Stimulated activated naive CD8-positive, alpha-beta T cell treated with anti-CD3 and anti-CD28 coated beads, Interleukin-15, amount 100 ng/mL, for 72 hours (primary cell): ENCODE results near the gene OPN3.
A peak's percentile ranks its signal among the peaks of the same experiment; 100 is the strongest.

Experiments
- ATAC-seq: fragments of 150-1000 bp; cut with Tn5 transposase; 2 replicates; pipeline ENCODE4 v1.10.0; 2021; ENCODE audit warnings: mild to moderate bottlenecking, moderate library complexity
- DNase-seq, 2 donors: peaks; one replicate each; pipeline ENCODE4 v3.0.0; 2021 to 2022
- H3K27ac Mint-ChIP-seq, 2 donors: one replicate each; pipeline ENCODE4 v1.8.0; 2022; ENCODE audit warnings: mild to moderate bottlenecking in 2 of 2, mixed read lengths in 2 of 2, moderate library complexity in 2 of 2
- H3K27me3 Mint-ChIP-seq: one replicate; pipeline ENCODE4 v1.8.0; 2022; ENCODE audit warnings: mixed read lengths
- H3K4me1 Mint-ChIP-seq: one replicate; pipeline ENCODE4 v1.8.0; 2022; ENCODE audit warnings: mild to moderate bottlenecking, mixed read lengths
- H3K4me3 Mint-ChIP-seq, 2 donors: one replicate each; pipeline ENCODE4 v1.8.0; 2022; ENCODE audit warnings: mild to moderate bottlenecking in 2 of 2, mixed read lengths in 2 of 2, moderate library complexity in 1 of 2
- H3K9me3 Mint-ChIP-seq, 2 donors: one replicate each; pipeline ENCODE4 v1.8.0; 2022; ENCODE audit warnings: mixed read lengths in 2 of 2

OPN3 gene

GRCh38 chr1:241658081-241658793 lies 18.1 kb upstream of the OPN3 start:
- no peaks in the 10 kb centered on the region for H3K27me3 Mint-ChIP-seq
- H3K9me3 Mint-ChIP-seq = no peaks in the 10 kb centered on the region
- ATAC-seq (no peak), DNase-seq (no peak)
- H3K4me3 Mint-ChIP-seq = no peak overlapping the region
- H3K4me1 Mint-ChIP-seq = no peaks in the 10 kb centered on the region
- no peak overlapping the region for H3K27ac Mint-ChIP-seq

- Mint-ChIP-seq H3K27ac (no peak overlapping the region), H3K4me3 (no peak overlapping the region), H3K27me3 (no peaks in the 10 kb centered on the region), H3K9me3 (peaks cover 0 to 4% of the 10 kb centered on the region in 2 donors), H3K4me1 (no peaks in the 10 kb centered on the region)
- ATAC-seq (no peak), DNase-seq (no peak)
Observed at GRCh38 chr1:241654641-241655040, 14.5 kb upstream of the OPN3 start.

GRCh38 chr1:241654019-241654418 lies 13.8 kb upstream of the OPN3 start:
- ATAC-seq = no peak

GRCh38 chr1:241652012-241652411 lies 11.8 kb upstream of the OPN3 start, which contains the start of gene WDR64:
TSS of gene WDR64 (plus strand) at chr1:241652281. CDS start at chr1:241652485, 204 bp downstream.
- ATAC-seq = no peak
- Mint-ChIP-seq H3K4me1 (no peaks in the 10 kb centered on the region), H3K4me3 (no peak within 1 kb of the TSS), H3K27ac (no peak within 1 kb of the TSS), H3K27me3 (no peaks in the 10 kb centered on the region), H3K9me3 (peaks cover 0 to 4% of the 10 kb centered on the region in 2 donors)
- no peak for DNase-seq

More at GRCh38 chr1:241654019-241654418, 13.8 kb upstream of the OPN3 start:
- H3K9me3 Mint-ChIP-seq = peaks cover 0 to 4% of the 10 kb centered on the region in 2 donors
- no peaks in the 10 kb centered on the region for H3K4me1 Mint-ChIP-seq
- DNase-seq = no peak
- no peak overlapping the region for H3K4me3 Mint-ChIP-seq
- H3K27me3 Mint-ChIP-seq = no peaks in the 10 kb centered on the region
- no peak overlapping the region for H3K27ac Mint-ChIP-seq

- no peak overlapping the region for H3K4me3 Mint-ChIP-seq
- peaks cover 10% of the 10 kb centered on the region for H3K4me1 Mint-ChIP-seq
- no peak overlapping the region for H3K27ac Mint-ChIP-seq
- DNase-seq = no peak
- H3K27me3 Mint-ChIP-seq = no peaks in the 10 kb centered on the region
- H3K9me3 Mint-ChIP-seq = peaks cover 4% of the 10 kb centered on the region in 2 donors
- no peak for ATAC-seq
Observed at GRCh38 chr1:241648159-241648558, 8.0 kb upstream of the OPN3 start.

GRCh38 chr1:241647658-241648057 lies 7.5 kb upstream of the OPN3 start:
- H3K27me3 Mint-ChIP-seq = no peaks in the 10 kb centered on the region
- ATAC-seq (peak; percentile 55), DNase-seq (no peak)
- H3K9me3 Mint-ChIP-seq = peaks cover 0 to 8% of the 10 kb centered on the region in 2 donors
- H3K27ac Mint-ChIP-seq = no peak overlapping the region
- H3K4me3 Mint-ChIP-seq = no peak overlapping the region
- peaks cover 11% of the 10 kb centered on the region for H3K4me1 Mint-ChIP-seq

- Mint-ChIP-seq H3K9me3 (peaks cover 11 to 19% of the 10 kb centered on the region in 2 donors), H3K4me3 (no peak overlapping the region), H3K27me3 (no peaks in the 10 kb centered on the region), H3K4me1 (peaks cover 11% of the 10 kb centered on the region), H3K27ac (no peak overlapping the region)
- ATAC-seq (no peak), DNase-seq (no peak)
Observed at GRCh38 chr1:241646201-241646600, 6.0 kb upstream of the OPN3 start.

- H3K4me3 Mint-ChIP-seq = no peak overlapping the region
- H3K4me1 Mint-ChIP-seq = peaks cover 18% of the 10 kb centered on the region
- ATAC-seq (no peak), DNase-seq (no peak)
- peaks cover 11 to 19% of the 10 kb centered on the region in 2 donors for H3K9me3 Mint-ChIP-seq
- no peak overlapping the region for H3K27ac Mint-ChIP-seq
- no peaks in the 10 kb centered on the region for H3K27me3 Mint-ChIP-seq
Observed at GRCh38 chr1:241645199-241645598, 5.0 kb upstream of the OPN3 start.

- Mint-ChIP-seq H3K4me3 (no peak overlapping the region), H3K27me3 (no peaks in the 10 kb centered on the region), H3K9me3 (peaks cover 11 to 19% of the 10 kb centered on the region in 2 donors), H3K4me1 (peaks cover 18% of the 10 kb centered on the region), H3K27ac (no peak overlapping the region)
- ATAC-seq = no peak
- no peak for DNase-seq
Observed at GRCh38 chr1:241644259-241644658, 4.1 kb upstream of the OPN3 start.

- ATAC-seq = no peak
- H3K4me1 Mint-ChIP-seq = peaks cover 33% of the 10 kb centered on the region
- no peak overlapping the region for H3K4me3 Mint-ChIP-seq
- no peaks in the 10 kb centered on the region for H3K27me3 Mint-ChIP-seq
- H3K9me3 Mint-ChIP-seq = peaks cover 11 to 19% of the 10 kb centered on the region in 2 donors
- no peak for DNase-seq
- H3K27ac Mint-ChIP-seq = no peak overlapping the region
Observed at GRCh38 chr1:241642593-241642944, 2.4 kb upstream of the OPN3 start.

GRCh38 chr1:241641773-241642592 lies 1.8 kb upstream of the OPN3 start:
- H3K9me3 Mint-ChIP-seq = peaks cover 11 to 19% of the 10 kb centered on the region in 2 donors
- DNase-seq = no peak
- no peaks in the 10 kb centered on the region for H3K27me3 Mint-ChIP-seq
- H3K4me1 Mint-ChIP-seq = peaks cover 39% of the 10 kb centered on the region
- H3K4me3 Mint-ChIP-seq = no peak overlapping the region
- no peak overlapping the region for H3K27ac Mint-ChIP-seq
- ATAC-seq = no peak

- H3K27me3 Mint-ChIP-seq = no peaks in the 10 kb centered on the region
- H3K4me3 Mint-ChIP-seq = peak overlapping the region; percentile 72 to 78
- H3K9me3 Mint-ChIP-seq = peaks cover 11 to 19% of the 10 kb centered on the region in 2 donors
- H3K27ac Mint-ChIP-seq = peak overlapping the region; percentile 55 to 88
- ATAC-seq (no peak), DNase-seq (no peak)
- H3K4me1 Mint-ChIP-seq = peaks cover 47% of the 10 kb centered on the region
Observed at GRCh38 chr1:241640867-241641622, 876 bp upstream of the OPN3 start.

- peaks cover 58% of the 10 kb centered on the region for H3K4me1 Mint-ChIP-seq
Observed at GRCh38 chr1:241639623-241640148, 483 bp downstream of the OPN3 start.

GRCh38 chr1:241638909-241639622 lies 1.1 kb downstream of the OPN3 start:
- H3K27ac Mint-ChIP-seq = peak overlapping the region; percentile 91 to 93
- DNase-seq = no peak
- peaks cover 11 to 19% of the 10 kb centered on the region in 2 donors for H3K9me3 Mint-ChIP-seq
- H3K4me1 Mint-ChIP-seq = peaks cover 57% of the 10 kb centered on the region
- no peak for ATAC-seq
- peak overlapping the region; percentile 81 to 89 for H3K4me3 Mint-ChIP-seq
- no peaks in the 10 kb centered on the region for H3K27me3 Mint-ChIP-seq

More at GRCh38 chr1:241639623-241640148, 483 bp downstream of the OPN3 start:
- Mint-ChIP-seq H3K27ac (peak overlapping the region; percentile 91 to 93), H3K4me3 (peak overlapping the region; percentile 81 to 89), H3K9me3 (peaks cover 11 to 19% of the 10 kb centered on the region in 2 donors), H3K27me3 (no peaks in the 10 kb centered on the region)
- DNase-seq (no peak), ATAC-seq (peak; percentile 73)
